ENCODE measurements around the gene ZFHX3.

GRCh38 chr16:72766506-72766905 is 281.4 kb downstream of the ZFHX3 start:
- TF ChIP-seq CTCF (IDR thresholded peaks at IDR 0.05) (no peak), EZH2 (IDR thresholded peaks at IDR 0.05; ENCODE audit: borderline replicate concordance, insufficient read depth, low read depth, low read length, poor library complexity, severe bottlenecking) (no peak)

Measured in B cell (primary cell).